ENCODE measurements around the gene GPR137.
"Not testable (repeated sequence)": the region's sequence is repeated elsewhere in the genome, so short reads cannot be mapped to it uniquely, and the experiment has no call there.

GPR137 gene

DNA sequence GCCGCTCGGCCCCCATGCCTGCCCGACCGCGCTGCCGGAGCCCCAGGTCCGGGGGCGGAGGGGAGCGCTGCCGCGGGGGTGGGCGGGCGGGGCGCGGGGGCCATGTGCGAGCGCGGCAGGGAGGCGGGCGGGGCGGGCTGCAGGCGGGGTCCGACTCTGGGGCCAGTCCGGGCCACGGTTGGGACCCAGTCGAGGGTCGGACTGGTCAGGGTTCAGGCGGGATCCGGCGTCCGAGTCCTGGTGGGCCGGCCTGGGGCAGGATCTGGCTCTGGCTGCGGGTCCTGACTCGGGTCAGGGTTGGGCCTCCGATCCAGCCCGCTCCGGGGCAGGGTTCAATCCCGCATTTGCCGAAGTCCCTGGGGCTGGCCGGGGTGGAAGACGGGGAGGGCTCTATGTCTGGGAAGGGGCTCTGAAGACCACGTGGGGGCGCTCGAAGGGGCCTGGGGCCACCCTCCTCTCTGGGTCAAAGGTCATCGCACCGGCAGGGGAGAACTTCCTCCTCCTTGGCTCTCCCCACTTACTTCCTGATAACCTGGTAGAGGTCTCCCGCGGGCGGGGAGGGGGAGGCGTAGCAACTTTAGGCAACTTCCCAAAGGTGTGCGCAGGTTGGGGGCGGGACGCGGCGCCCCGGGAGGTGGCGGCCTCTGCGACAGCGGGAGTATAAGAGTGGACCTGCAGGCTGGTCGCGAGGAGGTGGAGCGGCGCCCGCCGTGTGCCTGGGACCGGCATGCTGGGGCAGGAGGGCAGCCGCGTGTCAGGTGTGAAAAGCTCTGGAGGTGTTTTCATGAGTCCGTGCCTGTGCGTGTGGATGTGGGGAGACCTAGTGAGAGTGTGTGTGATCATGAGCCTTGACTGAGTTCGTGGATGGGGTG is 20.3 kb downstream of the GPR137 start:
- peak; percentile 66 for DNase-seq

DNA sequence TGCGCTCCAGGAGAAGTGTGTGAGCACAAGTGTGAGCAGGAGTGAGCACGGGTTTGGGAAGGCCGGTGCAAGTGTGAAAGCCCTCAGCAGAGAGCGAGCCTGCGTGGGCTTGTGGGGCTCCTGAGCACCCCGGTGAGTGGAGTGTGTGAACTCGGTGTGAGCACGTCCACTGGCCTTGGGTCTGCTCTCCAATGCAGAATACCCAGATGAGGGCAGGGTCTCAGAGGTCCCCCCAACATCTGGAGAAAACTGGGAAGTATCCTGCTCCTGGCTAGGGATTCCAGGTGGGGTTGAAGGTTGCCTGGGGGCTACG is 20.9 kb downstream of the GPR137 start:
- DNase-seq = no peak

DNA sequence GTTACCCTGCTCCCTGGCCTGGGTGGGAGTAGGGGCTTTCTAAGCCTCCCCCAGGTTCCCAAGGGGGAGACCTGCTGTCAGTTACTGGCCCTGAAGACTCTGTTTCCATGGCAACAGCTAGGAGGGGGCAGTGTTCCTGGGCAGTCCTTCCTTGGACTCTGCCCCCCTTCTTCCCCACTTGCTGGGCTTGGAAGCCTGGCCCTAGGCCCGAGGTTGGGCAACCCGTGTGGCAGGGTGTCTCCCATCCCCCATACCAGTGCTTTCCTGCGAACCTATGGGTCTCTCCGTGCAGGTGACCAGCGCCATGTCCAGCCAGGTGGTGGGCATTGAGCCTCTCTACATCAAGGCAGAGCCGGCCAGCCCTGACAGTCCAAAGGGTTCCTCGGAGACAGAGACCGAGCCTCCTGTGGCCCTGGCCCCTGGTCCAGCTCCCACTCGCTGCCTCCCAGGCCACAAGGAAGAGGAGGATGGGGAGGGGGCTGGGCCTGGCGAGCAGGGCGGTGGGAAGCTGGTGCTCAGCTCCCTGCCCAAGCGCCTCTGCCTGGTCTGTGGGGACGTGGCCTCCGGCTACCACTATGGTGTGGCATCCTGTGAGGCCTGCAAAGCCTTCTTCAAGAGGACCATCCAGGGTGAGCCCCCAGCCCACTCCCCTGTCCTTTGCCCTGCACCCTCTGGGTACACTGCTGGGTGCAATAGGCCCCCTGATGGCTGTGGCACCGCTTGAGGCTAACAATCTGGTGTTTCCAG is 21.4 kb downstream of the GPR137 start:
- no peak for DNase-seq

DNA sequence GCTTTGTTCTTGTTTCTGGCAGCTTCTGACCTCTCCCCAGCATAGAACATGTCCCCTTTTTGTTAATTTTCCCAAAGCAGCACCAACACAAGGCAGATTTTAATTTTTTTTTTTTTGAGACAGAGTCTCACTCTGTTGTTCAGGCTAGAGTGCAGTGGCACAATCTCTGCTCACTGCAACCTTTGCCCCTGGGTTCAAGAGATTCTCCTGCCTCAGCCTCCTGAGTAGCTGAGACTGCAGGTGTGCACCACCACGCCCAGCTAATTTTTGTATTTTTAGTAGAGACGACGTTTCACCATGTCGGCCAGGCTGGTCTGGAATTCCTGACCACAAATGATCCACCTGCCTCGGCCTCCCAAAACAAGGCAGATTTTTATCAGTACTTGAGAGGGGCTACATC is 22.1 kb downstream of the GPR137 start:
- not testable (repeated sequence) for DNase-seq

DNA sequence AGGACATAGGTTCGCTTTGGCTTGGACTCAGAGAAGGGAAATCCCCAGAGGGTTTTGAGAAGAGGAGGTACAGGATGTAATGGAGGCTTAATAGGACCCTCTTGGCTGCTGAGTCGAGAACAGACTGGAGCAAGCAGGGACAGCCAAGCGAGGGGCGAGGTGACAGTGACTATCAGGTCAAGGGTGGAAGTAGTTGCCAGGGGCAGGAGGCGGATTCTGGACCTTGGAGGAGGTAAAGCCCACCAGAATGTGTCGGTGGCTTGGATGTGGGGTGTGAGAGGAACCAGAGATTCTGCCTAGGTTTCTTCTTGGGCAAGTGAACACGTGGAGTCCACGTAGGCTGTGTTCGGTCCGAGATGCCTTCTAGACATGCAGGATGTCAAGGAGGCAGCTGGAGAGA is 27.3 kb downstream of the GPR137 start:
- DNase-seq = no peak

DNA sequence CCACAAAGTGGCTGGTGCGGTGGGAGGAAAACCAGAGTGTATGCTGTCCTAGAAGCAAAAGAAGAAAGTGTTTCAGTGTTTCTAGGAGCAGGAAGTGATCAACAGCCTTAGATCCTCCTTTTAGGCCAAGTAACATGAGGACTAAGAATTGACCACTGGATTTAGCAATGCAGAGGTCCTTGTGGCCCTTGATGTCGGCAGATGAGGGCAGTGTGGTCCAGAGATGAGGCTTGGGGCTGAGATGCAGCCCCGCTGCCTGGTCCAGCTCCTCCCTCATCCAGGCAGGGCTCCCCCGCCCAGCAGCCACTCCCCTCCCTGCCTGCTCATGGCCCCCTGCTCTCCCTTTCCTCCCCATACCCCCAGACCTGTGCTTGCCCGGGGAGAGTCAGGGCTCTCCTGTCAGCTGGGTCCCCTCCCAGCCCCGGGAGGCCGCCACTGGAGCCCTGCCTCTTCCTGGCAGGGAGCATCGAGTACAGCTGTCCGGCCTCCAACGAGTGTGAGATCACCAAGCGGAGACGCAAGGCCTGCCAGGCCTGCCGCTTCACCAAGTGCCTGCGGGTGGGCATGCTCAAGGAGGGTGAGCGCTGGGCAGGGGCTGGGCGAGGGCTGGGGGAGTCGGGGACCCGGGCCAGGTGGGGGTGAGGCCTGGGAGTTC is 28.0 kb downstream of the GPR137 start:
- DNase-seq = no peak

DNA sequence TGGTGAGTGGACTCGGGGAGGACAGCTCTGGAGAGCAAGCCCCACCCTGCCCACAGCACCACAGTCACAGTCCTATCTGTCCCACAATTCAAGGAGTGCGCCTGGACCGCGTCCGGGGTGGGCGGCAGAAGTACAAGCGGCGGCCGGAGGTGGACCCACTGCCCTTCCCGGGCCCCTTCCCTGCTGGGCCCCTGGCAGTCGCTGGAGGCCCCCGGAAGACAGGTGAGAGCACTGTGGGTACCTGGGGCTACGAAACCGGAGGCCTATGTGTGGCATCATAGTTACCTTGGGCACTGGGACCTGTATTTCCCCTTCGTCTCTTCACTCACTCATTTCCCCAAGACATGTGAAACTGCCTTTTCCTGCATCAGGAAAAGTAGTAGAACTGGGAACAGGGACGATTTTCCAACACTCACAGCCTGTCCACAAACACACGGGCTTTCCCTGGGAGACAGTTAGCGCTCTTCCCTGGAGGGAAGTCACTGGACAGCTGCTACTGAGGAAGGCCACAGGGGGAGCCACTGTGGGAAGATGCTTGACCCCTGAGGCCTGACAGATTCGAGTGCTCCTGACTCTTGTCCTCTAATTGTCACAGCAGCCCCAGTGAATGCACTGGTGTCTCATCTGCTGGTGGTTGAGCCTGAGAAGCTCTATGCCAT is 28.6 kb downstream of the GPR137 start:
- no peak for DNase-seq

DNA sequence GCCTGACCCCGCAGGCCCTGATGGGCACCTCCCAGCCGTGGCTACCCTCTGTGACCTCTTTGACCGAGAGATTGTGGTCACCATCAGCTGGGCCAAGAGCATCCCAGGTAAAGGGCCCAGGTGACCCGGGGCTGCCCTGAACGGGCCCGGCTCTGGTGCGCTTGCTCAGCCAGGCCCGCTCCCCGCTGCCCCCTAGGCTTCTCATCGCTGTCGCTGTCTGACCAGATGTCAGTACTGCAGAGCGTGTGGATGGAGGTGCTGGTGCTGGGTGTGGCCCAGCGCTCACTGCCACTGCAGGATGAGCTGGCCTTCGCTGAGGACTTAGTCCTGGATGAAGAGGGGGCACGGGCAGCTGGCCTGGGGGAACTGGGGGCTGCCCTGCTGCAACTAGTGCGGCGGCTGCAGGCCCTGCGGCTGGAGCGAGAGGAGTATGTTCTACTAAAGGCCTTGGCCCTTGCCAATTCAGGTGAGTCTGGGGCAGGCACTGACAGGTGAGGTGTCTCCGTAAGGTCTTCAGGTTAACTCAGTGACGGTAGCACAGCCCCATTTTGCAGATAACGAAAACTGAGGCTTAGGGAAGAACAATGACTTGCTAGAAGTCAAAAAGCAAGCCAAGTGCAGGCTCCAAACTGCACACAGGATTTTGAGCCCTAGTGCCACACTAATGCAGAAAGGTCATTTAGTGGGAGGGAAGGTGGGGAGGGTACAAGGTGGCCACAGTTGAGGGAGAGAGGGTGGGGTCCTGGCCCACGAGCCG is 29.3 kb downstream of the GPR137 start:
- DNase-seq = no peak

DNA sequence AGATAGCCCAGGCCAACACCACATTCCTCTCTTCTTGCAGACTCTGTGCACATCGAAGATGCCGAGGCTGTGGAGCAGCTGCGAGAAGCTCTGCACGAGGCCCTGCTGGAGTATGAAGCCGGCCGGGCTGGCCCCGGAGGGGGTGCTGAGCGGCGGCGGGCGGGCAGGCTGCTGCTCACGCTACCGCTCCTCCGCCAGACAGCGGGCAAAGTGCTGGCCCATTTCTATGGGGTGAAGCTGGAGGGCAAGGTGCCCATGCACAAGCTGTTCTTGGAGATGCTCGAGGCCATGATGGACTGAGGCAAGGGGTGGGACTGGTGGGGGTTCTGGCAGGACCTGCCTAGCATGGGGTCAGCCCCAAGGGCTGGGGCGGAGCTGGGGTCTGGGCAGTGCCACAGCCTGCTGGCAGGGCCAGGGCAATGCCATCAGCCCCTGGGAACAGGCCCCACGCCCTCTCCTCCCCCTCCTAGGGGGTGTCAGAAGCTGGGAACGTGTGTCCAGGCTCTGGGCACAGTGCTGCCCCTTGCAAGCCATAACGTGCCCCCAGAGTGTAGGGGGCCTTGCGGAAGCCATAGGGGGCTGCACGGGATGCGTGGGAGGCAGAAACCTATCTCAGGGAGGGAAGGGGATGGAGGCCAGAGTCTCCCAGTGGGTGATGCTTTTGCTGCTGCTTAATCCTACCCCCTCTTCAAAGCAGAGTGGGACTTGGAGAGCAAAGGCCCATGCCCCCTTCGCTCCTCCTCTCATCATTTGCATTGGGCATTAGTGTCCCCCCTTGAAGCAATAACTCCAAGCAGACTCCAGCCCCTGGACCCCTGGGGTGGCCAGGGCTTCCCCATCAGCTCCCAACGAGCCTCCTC is 30.2 kb downstream of the GPR137 start:
- not testable (repeated sequence) for DNase-seq

DNA sequence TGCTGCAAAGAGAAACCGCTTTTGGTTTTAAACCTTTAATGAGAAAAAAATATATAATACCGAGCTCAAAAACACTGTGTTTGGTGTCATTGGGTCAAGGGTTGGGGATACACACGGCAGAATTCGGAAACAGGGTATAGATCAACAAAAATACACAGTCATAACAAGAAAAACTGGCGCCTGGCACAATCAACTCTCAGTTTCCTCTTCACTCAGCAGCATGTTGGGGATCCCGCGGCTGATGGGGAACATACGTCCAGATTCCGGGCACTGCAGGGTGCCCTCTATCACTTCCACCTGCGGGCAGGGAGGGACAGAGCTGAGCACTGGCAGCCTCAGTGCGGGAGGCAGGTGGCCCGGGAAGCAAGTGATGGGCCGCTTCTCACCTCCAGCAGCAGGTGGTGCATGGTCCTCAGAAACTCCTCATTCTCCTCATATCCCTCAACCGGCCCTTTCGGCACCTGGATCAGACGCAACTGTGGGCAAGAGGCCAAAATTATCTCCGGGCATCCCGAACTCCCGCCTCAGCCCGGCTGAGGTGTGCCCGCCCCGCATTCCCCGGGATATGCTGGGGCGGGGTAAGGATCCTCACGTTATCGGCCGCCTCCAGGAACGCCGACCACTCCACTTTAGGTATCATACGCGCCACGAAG is 31.1 kb downstream of the GPR137 start:
- DNase-seq = peak; percentile 24

DNA sequence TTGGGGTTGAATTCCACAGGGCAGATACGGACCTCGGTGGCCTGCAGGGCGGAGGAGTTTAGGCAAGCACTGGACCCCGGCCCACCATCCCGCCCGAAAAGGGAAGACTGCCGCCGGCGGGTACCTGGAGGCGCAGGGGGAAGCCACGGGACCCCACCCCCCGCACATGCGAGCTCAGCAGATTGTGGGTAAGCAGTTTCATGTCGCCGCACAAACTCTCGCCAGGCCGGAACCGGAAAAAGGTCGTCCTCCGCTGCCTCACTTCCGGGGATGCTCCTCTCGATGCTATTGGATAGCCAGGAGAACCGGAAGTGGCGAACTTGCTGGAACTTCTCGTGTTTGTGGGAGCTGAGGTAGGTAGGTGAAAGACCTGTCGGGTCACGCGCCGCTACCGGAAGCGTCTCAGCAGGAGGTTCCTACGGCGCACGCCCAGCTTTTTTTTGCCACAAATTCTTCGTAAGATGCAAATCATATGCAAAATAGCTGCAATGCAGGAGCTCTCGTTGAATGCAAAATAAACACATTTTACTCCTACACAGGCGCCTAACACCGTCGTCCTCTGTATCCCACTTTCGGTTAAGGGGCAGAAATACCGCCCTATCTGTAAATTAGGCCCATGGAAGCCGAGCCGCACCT is 31.8 kb downstream of the GPR137 start, which contains the start of gene TRMT112:
TSS of gene TRMT112 (minus strand) at position 235 of the 636 bp plus-strand sequence. CDS start at position 202, 33 bp downstream.
- DNase-seq = peak; percentile 99

DNA sequence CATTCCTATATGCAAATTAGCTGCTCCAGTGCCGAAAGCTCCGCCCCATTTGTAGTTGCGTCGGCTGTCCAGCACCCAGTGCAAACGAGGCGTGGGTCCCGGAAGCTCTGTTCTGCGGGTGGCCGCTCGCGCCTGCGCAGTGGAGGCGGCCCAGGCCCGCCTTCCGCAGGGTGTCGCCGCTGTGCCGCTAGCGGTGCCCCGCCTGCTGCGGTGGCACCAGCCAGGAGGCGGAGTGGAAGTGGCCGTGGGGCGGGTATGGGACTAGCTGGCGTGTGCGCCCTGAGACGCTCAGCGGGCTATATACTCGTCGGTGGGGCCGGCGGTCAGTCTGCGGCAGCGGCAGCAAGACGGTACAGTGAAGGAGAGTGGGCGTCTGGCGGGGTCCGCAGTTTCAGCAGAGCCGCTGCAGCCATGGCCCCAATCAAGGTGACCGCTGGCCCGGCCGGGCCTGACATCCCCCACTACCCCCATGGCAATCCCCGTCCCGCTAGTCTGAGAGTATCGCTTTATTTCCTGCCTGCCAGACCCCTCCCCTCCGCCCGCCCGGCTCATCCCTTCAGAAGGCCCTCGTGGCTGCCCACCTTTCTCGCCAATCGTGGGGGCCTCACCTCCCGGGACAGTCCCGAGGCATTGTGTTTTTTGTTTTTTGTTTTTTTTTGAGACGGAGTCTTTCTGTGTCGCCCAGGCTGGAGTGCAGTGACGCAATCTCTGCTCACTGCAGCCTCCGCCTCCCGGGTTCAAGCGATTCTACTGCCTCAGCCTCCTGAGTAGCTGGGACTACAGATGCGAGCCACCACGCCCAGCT is 32.5 kb downstream of the GPR137 start, which contains the start of gene PRDX5:
TSS of gene PRDX5 (plus strand) at position 161 of the 805 bp plus-strand sequence. CDS start at position 256, 95 bp downstream.
- peak; percentile 94 for DNase-seq

DNA sequence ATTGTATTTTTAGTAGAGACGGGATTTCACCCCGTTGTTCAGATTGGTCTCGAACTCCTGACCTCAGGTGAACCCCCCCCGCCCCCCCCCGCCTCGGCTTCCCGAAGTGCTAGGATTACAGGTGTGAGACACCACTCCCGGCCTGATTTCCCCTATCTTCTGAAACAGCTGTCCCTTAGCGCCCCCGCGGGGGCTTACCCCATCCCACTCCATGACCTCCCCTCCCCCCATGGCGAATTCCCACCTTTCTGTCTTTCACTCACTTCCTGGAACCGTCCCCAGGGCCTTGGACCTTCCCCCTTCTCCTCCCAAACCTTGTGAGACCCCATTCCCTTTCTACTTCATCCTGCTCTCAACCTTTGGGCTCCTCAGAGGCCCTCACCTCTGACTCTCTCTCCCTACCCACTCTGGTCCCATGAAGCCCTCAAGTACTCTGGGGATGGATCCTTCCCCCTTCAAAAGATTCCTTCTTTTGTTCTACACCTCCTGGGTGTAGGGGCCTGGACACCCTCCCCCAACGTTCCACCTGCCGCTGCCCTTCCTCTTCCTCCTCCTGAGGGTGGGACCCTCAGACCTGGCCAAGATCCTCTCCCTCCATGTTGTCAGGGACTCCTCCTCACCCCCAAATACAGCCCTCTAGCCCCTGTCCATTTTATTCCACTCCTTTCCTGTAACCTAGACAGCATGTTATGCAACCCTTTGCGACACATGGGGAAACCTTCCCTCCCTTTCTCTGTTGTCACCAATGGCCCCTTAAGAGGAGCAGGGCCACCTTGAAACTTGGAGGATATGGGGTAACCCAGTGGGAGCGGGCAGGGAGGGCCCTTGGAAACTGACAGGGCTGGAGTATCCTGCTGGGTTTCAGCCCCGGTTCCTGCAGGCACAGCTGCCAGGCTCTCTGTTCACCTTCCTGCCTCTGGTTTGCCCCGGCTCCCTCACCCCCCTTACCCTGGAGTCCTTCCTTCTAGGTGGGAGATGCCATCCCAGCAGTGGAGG is 33.4 kb downstream of the GPR137 start:
- no peak for DNase-seq

DNA sequence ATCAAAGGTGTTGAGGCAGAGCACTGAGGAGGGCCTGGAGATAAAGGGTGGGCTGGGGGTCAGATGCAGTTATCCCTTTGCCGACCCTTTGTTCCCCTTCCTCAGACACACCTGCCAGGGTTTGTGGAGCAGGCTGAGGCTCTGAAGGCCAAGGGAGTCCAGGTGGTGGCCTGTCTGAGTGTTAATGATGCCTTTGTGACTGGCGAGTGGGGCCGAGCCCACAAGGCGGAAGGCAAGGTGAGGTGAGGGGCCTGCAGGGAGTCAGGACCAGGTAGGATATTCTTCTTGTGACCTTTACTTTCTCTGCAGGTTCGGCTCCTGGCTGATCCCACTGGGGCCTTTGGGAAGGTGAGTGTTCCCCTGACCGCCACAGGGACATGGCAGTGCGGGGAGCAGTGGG is 34.9 kb downstream of the GPR137 start:
- DNase-seq = no peak

DNA sequence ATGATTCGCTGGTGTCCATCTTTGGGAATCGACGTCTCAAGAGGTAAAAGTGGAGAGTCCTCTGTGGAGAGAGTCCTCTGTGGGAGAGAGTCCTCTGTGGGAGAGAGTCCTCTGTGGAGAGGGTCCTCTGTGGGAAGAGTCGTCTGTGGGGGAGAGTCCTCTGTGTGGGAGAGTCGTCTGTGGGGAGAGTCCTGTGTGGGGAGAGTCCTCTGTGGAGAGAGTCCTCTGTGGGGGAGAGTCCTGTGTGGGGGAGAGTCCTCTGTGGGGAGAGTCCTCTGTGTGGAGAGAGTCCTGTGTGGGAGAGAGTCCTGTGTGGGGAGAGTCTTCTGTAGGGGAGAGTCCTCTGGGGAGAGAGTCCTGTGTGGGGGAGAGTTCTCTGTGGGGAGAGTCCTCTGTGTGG is 35.4 kb downstream of the GPR137 start:
- DNase-seq = no peak

DNA sequence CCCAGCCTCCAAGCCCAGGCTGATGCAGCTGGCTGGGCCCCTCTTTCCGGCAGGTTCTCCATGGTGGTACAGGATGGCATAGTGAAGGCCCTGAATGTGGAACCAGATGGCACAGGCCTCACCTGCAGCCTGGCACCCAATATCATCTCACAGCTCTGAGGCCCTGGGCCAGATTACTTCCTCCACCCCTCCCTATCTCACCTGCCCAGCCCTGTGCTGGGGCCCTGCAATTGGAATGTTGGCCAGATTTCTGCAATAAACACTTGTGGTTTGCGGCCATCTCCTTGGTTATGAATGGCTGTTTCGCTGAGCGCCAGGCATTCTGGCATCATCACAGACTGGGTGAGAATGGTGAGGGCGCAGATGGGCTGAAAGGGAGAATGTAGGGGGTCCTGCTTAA is 35.9 kb downstream of the GPR137 start:
- DNase-seq = no peak

DNA sequence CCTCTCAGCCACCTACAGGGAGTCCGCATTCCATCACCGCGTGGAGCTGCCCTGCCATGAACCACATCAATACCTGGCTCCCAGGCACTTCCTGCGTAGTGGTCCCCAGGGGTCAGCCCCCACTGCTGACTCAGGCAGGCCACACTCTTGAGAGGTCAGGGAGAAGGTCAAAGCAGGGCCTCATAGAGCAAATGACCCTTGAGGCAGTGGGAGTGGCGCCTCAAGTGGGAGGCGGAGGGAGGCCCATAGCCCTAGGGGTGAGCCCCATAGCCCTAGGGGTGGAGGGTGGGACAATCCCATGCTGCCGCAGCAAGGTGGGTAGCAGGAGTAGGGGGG is 37.2 kb downstream of the GPR137 start:
- no peak for DNase-seq

DNA sequence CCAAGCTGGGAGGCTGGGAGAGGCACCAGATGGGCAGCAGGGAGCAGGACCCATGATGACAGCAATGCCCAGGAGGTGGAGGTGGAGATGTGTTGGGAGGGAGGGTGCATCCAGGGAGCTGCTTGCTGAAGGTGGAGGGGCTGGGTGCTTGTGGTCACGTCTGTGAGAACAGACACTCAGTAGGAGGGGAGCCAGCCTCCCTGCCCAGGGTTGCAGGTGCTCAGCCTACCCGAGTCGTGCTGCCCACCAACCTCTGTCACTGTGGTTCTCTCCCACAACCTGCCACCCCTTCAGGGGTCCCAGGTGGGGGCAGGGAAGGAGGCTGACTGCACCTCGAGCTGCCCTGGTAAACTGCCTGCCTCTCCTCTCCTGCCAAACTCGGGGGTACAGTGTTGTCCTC is 37.7 kb downstream of the GPR137 start:
- DNase-seq = no peak
